Activated T-cell treated with anti-CD3 and anti-CD28 coated beads, Interleukin-2, amount 50 U/mL, for 48 hours (primary cell): Measurements from ENCODE around the gene PRKG1.
"Not testable (repeated sequence)": the region's sequence is repeated elsewhere in the genome, so short reads cannot be mapped to it uniquely, and the experiment has no call there.

Experiments used
- DNase-seq, 2 experiments: peaks; one replicate each; pipeline ENCODE4 v3.0.0-alpha.2; 2020

PRKG1 gene

DNA sequence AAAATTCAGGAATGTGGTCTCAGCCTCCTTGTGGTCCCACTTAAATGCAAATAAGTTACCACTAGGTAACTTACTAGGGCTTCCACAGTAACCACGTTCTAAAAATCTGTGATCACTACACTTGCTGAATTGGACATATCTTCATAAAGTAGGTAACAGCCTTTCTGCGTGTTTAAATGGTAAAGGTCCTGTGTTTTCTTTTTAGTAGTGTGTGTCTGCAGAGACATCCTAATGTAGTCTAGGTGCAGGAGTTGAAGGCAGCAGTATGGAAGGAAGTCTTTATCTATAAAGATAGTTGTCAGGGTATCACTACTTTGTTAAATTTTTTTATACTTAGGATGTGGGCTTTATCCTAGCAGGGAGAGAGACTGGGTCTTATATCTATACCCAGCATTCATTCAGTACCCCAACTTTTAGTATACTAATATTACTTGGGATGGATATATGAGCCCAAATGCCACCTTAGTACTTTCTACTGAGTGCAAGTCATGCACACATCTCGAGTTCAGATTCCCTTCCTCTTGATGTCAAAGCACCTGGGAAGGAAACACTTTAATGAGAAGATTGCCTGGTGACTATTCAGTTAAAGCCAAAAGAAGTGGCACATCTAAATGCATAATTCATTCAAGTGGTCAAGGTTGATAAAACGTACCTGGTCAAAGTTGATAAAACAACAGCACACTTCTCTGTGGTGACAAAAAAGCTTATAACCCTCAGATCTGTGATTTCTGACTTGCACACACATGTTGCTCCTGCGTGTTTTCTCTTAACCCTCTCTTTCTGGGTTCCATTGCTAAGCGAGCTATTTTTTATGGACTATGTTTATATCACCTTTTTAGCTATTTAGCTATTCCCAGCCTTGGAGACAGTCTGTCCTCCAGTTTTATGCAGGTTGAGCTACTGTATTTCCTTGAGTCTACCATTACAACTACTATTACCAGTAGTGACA, 958.7 kb downstream of the PRKG1 start:
- DNase-seq: no peak

DNA sequence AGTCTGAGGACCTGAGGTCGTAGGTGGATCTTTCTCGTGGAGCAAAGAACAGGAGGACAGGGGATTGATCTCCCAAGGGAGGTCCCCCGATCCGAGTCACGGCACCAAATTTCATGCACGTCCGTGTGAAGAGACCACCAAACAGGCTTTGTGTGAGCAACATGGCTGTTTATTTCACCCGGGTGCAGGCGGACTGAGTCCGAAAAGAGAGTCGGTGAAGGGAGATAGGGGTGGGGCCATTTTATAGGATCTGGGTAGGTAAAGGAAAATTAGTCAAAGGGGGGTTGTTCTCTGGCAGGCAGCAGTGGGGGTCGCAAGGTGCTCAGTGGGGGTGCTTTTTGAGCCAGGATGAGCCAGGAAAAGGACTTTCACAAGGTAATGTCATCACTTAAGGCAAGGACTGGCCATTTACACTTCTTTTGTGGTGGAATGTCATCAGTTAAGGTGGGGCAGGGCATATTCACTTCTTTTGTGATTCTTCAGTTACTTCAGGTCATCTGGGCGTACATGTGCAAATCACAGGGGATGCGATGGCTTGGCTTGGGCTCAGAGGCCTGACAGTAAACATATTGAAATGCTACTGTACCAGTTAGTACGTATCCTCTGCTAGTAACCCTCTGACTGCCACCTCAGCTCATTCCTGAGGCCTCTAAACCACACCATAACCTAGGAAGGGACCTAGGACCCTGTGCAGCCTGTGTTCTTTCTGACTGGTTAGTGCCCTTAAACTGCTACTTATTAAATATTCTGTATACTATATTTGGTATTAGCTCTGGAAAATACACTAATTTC, 964.9 kb downstream of the PRKG1 start:
- not testable (repeated sequence) for DNase-seq

DNA sequence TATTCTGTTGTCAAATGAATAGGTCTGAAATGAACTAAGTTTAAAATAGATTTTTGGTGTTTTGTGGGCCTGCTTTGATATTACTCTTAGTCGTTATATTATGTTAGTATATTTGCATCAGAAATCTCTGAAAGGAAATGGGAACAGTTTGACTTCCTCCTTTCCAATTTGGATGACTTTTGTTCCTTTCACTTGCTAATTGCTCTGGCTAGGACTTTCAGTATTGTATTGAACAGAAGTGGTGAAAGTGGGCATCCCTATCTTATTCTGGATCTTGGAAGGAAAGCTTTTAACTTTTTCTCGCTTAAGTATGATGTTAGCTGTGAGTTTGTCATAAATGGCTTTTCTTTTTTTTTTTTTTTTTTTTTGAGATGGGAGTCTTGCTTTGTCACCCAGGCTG, 966.2 kb downstream of the PRKG1 start:
- DNase-seq: no peak

DNA sequence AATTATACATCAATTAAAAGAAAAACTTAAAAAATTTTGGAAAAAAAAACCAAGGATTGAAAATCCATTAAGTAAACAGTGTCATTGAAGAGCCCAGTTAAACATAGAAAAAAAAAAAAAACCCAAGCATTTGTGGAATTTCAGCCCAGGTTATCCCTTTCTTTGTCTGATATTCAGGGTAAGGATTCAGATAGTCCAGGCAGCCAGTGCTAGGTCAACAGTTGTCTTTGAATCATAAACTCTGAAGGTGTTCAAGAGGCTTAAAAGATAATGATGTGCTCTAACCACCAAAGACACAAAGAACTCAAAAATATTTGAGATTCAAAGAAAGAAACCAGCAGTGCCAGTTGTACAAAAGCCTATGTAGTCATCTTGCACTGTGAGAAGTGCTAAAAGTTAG, 969.5 kb downstream of the PRKG1 start:
- no peak for DNase-seq

DNA sequence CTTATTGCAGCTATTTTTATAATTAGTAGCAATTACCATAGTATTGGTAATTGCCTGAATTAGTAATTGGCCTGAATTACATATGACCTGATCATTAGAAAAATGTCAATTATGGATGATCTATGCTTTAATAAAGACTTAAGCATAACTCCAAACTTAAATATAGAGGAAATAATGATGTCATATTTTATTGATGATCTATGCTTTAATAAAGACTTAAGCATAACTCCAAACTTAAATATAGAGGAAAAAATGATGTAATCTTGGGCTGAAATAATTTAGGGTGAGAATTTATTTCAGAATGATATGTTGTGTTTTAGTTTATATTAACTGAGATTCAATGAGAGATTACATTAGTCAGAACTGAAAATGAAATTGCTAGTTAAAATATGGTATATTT, 973.8 kb downstream of the PRKG1 start:
- DNase-seq: no peak

DNA sequence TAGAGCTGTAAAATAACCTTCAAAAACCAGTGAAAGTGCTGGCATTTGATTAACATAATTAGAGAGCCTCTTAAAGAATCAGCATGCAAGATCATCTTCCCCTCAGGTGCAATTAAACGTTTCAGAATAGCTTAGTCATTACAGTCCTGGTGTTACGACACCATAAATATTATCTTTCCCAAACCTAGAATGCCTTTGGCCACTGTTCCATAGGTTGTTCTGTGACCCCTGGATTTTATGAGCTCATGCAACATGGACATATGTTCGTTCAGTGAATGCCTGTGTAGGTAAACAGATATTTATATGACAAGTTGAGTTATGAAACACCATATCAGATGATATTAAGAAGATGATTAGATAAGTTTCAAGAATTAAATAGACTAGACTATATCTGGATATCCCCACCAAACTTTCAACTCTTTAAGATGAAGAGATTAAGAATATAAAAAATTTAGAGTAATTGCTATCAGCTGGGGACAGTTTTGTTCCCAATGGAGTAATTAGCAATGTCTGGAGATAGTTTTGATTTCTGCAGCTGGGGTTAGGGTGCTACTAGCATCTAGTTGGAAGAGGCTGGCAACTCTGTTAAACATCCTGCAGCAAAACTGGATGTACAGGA, 976.3 kb downstream of the PRKG1 start:
- DNase-seq: no peak

DNA sequence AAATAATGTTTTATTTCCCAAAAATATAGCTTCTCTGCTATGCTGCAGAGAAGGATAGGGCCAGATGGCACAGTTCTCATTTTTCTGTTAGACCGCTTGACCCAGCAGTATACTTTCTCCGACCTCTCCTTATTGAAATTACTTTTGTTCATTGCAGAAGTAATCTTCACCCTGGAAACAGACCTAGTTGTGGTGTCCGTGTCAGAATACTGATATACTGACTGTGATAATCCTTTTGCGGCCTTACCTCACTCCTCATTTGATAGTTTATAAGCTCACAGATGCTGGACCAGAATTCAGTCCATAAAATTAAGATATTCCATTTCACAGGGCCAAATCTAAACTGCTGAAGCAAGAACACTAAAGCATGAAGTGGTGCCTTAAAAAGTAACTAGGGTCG, 979.2 kb downstream of the PRKG1 start:
- DNase-seq: no peak

DNA sequence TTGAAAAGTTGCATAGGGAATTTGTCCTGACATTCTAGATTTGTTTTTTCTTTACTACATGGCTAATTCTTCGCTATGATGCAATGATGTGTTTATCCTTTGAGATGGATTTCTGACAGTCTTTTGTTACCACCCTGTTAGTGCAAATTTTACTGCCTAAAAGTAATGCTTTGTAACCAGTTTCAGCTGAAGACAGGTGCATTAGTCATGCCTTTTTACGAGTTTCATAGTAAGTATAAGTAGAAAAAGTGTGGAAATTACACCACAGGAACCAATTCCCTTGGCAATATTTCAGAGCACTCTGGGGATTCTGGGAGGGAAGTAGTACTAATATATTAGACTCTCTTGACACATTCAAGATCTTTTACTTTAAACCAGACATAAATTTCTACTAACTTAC, 982.0 kb downstream of the PRKG1 start:
- DNase-seq: no peak

DNA sequence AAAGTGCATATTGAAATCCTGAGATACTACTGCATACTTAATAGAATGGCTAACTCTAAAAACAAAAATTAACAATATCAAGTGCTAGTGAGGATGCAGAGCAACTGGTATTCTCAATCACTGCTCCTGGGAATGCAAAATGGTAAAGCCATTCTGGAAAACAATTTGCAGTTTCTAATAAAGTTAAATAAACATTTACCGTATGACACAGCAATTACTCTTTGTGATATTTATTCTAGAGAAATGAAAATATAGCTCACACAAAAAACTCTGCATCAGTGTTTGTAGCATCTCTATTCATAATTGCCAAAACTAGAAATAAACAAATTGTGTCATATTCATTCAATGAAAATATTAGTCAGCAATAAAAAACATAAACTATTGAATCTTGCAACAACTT, 984.8 kb downstream of the PRKG1 start:
- no peak for DNase-seq

DNA sequence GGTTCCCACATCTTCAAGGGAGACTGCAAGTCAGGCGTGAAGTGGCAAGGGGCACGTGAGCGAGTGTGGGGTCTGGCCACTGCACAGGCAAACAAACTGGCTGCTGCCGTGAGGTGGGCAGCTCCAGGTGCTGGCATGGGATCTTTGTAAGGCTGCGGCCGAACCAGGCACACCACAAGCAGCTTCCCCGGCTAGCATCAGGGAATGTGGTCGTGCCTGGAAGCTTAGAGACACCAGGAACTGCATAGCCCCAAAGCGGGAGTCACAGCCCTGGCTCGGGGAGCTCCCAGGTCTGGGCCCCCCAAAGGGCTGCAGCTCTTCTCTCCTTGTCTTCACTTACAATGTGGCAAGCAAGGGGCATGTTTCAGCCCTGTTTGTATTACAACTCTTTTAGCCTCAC, 988.9 kb downstream of the PRKG1 start:
- DNase-seq: no peak

DNA sequence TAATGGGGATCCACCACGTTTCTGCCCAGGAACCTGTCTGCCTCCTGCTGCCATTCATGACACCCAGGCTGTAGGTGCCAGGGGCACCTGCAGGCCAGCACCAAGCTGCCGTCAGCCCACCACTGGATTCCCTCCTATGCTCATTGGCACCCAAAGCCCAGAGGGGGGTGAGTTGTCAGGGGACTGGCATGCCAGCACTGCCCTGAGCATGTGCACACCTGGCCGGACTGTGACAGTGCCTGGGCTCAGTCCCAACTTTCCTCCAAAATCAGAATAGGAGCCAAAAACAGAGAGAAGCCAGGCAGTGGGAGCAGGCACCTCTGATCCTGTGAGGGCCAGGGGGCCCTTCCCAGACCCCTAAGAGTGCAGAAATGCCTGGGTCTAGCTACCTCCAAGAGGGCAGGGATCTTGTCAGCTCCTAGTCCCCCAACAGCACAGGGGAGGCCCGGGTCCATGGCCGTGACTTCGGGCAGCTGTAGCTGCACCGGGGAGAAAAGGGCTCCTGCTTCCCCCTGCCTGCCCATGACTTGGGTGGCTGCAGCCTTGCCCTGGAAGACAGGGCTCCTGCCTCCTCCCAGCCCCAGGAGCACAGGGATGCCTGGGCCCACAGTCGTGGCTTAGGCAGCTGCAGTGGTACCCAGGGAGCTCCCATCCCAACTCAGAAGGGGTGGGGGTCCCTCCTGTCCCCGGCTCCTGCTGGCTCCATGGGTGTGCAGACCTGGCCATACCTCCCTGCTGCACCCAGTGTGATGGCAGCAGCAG, 990.0 kb downstream of the PRKG1 start:
- DNase-seq: no peak

DNA sequence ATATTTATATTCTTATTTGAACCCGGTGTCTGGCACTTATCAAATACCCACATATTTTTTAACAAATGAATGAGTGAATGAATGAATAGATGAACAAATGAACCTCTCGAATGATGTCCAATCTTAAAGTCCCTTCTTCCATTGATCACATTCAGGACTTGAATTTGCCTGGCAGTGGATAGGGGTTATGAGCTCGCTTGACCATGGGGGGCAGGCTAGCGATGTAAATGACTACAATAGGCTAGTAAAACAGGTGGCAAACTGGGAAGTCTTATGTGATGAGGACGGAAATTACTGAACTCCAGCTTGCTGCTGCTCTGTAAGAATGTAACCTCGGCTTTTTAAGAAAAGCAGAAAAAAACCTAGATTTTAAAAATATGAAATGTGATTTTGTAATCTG, 992.1 kb downstream of the PRKG1 start:
- DNase-seq: no peak

DNA sequence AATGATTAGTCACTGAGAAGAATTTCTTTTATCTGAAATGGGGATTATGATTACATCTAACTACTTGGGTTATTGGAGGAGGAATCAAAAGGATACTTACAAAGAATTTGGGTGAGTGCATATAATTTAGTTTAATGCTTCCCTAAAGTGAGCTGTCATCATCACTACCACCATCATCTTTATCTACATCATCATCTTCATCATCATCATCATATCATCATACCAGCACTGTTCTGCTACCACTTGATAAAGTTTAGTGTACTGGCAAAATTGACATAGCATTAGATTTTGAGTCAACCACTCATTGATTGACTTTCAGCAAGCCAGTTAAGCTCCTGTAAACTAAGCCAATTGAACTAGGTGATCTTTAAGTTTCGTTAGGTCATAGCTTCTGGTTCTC, 994.2 kb downstream of the PRKG1 start:
- DNase-seq: no peak

DNA sequence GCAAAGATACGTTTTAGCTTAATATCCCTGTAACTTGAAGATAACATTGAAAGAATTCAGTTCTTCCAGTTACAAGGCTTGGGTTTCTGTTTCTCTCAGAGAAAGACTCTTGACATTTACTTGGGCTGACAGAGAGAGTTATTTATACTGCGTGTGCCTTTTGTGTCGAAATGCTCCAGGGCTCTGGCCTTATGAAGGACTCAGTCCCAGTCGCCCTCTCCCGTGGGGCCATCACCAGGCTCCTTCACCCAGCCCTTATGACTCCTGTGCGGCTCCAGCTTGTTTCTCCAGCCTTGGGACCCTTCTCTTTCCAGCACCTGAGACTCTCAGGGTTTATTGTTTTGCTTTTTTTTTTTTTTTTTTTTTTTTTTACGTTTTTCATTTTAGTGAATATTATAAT, 997.5 kb downstream of the PRKG1 start:
- DNase-seq: no peak

DNA sequence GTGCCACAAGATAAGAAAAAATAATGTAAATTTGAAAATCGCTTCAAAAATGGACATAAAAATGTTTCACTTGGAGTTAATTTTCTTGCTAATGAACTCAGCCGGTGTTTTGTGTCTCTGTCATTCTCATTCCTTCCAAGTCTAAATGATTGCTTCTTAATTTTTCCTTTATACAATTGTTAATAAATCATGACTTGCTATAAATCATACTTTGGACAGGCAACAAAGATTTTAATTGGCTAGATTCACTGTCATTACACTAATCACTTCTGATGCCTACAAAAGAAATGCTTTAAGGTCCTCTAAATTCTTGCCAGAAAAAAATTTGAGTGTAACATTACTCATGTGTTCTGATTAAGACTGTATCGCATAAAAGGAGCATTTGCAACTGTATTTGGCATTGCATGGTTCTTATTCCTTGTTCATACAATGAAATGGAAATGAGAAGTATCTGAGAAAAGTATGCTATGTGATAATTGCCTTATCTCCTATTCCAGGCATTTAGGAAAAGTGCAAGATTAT, 1000.3 kb downstream of the PRKG1 start:
- no peak for DNase-seq

DNA sequence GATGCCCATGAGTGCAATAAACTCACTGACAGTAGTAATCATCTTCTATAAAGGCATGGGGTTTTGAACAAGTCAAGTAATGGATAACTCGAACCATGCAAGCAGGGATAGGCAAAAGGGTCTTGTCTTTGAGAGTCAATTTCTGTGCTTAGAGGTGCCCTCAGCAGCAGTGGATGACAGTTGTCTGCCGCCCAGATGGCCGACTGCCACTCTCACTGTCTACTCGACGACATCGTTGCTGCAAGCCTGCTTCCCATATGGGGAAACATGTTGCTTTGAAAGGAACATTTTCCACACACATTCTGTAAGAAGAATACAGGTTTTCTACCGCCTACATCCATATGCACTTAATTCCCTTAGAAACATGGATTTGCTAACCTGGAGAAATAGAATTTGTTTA, 1003.5 kb downstream of the PRKG1 start:
- DNase-seq: no peak

DNA sequence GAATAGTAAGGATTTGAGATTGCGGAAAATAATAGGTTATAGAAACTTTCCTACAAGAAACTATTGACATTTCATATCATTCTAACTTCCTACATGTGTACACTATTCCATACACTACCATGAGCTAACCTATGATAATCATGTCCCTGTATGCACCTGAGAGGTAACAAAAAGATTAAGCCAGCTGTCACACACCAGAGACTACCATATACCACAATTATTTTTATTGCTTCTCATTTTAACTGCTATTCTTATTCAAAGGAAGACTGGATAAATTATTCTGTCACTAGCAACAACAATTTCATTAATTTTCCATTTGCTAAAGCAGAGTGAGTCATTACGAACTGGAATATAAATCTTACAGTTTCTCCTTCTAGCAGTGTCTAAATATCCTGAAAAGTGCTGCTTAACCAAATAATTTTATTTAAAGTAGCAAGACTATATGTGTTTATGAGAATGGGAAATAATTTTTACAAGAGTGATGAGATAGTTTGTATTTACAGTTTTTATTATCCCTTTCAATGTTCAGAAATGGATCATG, 1004.2 kb downstream of the PRKG1 start:
- DNase-seq: no peak

DNA sequence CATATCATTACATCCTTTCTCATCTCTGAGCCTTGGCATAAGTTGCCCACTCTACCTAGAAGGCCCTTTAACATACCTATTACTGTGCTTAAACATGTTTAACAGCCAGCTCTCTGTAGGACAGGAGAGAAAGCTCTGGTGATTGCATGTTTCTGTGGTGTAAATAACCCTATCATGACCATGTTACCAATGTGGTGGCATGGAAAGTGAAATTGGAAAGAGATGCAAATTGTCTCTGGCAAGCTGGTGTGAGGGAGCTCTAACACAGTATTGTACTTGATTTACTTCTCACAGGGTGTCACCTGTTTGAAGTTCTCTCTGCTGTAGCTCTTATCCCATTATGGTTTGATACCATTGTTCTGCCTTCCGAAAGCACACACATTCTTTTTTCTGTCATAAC, 1008.0 kb downstream of the PRKG1 start:
- no peak for DNase-seq

DNA sequence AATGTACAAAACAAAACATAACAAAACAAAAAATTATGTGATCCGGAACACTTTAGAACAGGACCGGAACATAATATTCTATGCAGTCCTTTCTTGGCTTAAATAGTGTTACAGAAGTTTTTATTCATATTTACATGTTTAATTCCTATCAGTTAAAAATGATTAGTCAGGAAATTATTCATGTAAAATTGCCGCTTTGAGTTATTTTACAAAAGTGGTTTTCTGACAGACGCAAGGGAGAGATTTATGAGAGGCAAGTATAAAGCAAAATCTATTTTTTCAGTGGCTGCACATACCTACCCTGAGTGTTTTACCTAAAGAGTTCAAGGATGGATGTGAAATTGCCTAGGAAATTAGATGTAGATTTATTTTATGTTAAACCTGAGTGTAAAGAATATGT, 1009.1 kb downstream of the PRKG1 start:
- DNase-seq: no peak

DNA sequence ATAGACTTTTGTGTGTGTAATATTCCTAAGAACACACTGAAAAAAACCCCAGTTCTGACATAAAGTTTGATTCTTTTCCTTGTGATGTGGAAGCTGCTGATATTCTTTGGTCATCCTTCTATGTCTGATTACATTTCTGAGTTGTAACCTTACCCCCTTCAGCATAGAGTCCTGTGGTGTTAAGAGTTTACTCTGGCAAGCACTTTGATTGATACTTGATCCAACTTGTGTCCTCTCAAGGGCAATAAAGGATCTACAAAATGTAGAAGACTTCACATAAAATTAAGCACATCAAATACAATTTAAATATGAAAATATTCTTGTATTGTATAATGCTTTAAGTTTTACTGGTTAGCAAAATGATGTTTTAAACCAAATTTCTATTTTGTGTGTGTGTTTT, 1018.1 kb downstream of the PRKG1 start:
- DNase-seq: no peak

DNA sequence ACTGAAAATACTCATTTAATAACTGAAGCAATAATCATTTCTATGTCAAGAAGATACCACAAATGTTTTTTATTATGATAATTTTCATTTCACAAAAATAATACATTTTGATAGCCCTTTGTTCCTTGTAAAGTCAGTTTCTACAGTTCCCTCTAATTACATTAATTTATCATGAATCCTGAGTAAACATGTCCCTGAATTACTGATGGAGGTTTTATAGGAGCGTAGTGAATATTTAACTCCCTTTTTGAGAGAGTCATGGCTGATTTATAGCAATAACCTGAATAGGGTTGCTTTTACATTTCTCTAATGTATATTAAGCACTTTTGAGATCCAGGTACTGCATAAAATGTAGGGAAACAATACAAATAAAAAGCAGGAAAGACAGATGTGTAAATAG, 1023.8 kb downstream of the PRKG1 start:
- no peak for DNase-seq

DNA sequence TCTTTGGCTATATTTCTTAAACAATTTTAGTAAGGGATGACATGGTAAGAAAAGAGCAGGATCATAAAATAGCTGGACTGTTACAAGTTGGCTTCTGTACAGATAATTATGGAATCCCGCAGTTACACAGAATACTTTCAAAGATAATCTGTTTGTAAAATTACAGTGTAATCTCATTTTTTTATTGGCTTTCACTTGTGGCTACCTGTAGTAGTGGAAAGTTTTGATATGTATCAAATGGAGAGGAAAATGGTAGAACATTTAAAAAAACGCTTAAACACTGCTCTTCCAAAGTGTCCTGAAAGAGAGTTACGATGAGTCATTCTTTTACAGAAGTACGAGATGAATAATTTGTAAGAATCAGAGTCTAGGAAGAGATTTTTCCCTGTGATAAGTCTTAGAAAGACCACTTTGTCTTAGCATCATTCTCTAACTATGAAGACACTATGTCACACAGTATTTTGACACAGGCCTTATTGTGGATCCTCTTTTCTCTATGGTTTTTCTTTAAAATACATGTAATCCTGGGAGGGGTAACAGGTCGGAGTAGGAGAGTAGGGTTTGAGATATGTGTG, 1024.8 kb downstream of the PRKG1 start:
- DNase-seq: no peak
